ENCODE data around the gene EVL. TPM values are rescaled to one million over a fixed set of nuclear protein-coding genes. Genes with fewer than 3 reads are reported as not detected.
A peak's percentile ranks its signal among the peaks of the same experiment; 100 is the strongest.

The EVL gene
- polyA plus RNA-seq, 2 of the 4 experiments (the other 2 are of a cell fraction), result 14.8 to 32.9 TPM

DNA sequence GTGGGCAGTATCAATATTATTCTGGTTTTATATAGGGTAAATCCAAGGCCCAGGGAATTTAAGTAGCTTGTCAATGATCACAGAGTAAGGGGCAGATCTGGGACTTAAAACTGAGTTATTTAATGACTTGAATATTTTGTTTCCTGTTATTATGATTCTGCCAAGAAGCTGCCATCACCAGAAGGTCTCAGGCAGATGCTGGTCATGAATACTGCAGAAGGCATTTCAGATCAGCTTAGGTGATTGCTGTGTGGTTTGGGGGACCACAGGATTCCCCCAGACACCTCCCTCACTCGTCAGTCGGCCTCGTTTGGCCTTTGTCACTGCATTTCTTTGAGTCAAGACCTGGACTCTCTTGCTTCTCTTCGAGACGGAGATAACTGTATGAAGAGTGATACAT lies 47.7 kb upstream of the EVL start (continued):
- TF ChIP-seq, protein P1, sequence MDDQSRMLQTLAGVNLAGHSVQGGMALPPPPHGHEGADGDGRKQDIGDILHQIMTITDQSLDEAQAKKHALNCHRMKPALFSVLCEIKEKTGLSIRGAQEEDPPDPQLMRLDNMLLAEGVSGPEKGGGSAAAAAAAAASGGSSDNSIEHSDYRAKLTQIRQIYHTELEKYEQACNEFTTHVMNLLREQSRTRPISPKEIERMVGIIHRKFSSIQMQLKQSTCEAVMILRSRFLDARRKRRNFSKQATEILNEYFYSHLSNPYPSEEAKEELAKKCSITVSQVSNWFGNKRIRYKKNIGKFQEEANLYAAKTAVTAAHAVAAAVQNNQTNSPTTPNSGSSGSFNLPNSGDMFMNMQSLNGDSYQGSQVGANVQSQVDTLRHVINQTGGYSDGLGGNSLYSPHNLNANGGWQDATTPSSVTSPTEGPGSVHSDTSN (IDR thresholded peaks at IDR 0.05), result no peak
- TF ChIP-seq HDAC2 (IDR thresholded peaks at IDR 0.05) (no peak), FOXS1 (CRISPR knock-in tag; IDR thresholded peaks at IDR 0.05) (no peak)

DNA sequence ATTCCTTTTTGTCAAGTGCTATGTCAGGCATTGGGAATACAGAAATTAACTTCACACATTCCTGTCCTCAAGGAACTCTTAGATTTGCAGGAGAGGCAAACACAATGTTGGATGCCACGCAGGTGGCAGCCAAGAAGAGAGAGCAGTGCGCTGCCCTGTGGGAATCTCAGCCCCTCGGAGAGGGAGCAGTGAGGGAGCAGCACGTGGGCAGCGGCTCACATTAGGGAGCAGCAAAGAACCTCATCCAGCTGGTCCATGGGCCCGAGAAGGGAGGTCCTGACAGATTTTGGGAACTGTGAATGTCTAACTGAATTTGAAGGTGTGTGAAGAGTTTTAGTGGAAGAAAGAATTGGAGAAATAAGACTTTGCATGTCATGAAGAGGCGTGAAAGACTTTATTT lies 47.2 kb upstream of the EVL start:
- Histone ChIP-seq H3K4me2 (peak overlapping the region; percentile 77), H3K27ac (peak overlapping the region; percentile 68 to 80), H3K4me3 (no peak overlapping the region), H3K9me3 (no peaks in the 10 kb centered on the region), H3K4me1 (peaks cover 36% of the 10 kb centered on the region)
- FAIRE-seq (no peak), DNase-seq (ENCODE audit: low read depth in 1 of 2, low spot score in 1 of 2) (no peak), ATAC-seq (peak in 1 of 2 experiments; percentile 16; a peak in 2 of 6 replicates)
- WGBS (ENCODE audit: missing lambda C conversion rate), result 87% methylated on average over 7 of the region's 7 CpGs
- ChIA-PET POLR2A (interaction anchor here (1.4 to 1.8 kb wide), 2 partner anchors 12 to 47 kb away, joined by 3 to 7 read pairs; no protein-coding TSS in a partner anchor), CTCF (interaction anchor here (0.9 to 4.6 kb wide), 9 partner anchors 10 to 138 kb away, joined by 3 to 22 read pairs (median 6); no protein-coding TSS in a partner anchor)
- TF ChIP-seq ZC3H11A (IDR thresholded peaks at IDR 0.05) (no peak), NFE2L2 (conservative IDR thresholded peaks at IDR 0.05; ENCODE audit: low read length) (no peak), JUNB (IDR thresholded peaks at IDR 0.05) (no peak), HOXA7 (CRISPR knock-in tag; IDR thresholded peaks at IDR 0.05) (no peak), ZFP36 (IDR thresholded peaks at IDR 0.05; ENCODE audit: borderline replicate concordance, partially characterized antibody) (no peak), BHLHE40 (IDR thresholded peaks at IDR 0.05; ENCODE audit: low read depth, low read length) (no peak), NR3C1 (IDR thresholded peaks at IDR 0.05) (no peak), POLR2A (IDR thresholded peaks at IDR 0.05; ENCODE audit: low read length) (no peak), POLR2AphosphoS2 (conservative IDR thresholded peaks at IDR 0.05; ENCODE audit: low read length) (no peak), HDAC2 (IDR thresholded peaks at IDR 0.05) (no peak), CHD2 (IDR thresholded peaks at IDR 0.05; ENCODE audit: low read length, partially characterized antibody) (no peak), FOXS1 (CRISPR knock-in tag; IDR thresholded peaks at IDR 0.05) (no peak), HEYL (CRISPR knock-in tag; IDR thresholded peaks at IDR 0.05) (no peak), CBX2 (IDR thresholded peaks at IDR 0.05; ENCODE audit: borderline replicate concordance, low read depth) (no peak), KDM5A (IDR thresholded peaks at IDR 0.05) (no peak)
- TF ChIP-seq, protein P2, sequence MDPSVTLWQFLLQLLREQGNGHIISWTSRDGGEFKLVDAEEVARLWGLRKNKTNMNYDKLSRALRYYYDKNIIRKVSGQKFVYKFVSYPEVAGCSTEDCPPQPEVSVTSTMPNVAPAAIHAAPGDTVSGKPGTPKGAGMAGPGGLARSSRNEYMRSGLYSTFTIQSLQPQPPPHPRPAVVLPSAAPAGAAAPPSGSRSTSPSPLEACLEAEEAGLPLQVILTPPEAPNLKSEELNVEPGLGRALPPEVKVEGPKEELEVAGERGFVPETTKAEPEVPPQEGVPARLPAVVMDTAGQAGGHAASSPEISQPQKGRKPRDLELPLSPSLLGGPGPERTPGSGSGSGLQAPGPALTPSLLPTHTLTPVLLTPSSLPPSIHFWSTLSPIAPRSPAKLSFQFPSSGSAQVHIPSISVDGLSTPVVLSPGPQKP (IDR thresholded peaks at IDR 0.05; ENCODE audit: low read depth, low read length), result no peak
- TF ChIP-seq, protein P3, sequence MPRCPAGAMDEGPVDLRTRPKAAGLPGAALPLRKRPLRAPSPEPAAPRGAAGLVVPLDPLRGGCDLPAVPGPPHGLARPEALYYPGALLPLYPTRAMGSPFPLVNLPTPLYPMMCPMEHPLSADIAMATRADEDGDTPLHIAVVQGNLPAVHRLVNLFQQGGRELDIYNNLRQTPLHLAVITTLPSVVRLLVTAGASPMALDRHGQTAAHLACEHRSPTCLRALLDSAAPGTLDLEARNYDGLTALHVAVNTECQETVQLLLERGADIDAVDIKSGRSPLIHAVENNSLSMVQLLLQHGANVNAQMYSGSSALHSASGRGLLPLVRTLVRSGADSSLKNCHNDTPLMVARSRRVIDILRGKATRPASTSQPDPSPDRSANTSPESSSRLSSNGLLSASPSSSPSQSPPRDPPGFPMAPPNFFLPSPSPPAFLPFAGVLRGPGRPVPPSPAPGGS (IDR thresholded peaks at IDR 0.05), result no peak

DNA sequence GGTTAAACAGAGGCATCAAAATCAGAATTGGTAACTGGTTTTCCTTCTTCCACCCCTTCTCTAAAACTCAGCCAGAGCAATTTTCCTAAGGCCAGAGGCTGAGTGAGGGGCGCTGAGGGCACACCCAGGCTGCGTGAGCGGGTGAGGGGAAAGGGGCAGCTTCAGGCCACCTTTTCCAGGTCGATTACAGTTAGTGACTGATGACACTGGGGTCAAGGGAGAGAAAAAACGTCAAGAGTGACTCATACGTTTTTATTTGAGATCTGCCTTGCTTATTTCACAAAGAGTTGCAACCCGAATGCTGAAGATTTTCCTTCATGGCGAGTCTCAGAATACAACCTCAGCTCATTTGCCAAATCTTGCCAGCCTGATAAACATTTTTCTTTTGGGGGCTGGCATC lies 46.7 kb upstream of the EVL start:
- Histone ChIP-seq H3K4me1 (peaks cover 36% of the 10 kb centered on the region), H3K9me3 (no peaks in the 10 kb centered on the region), H3K4me3 (peak overlapping the region; percentile 8; the same call in 1 of the 3 replicates), H3K4me2 (peak overlapping the region; percentile 77), H3K27ac (peak overlapping the region; percentile 68 to 80)
- no peak for TF ChIP-seq MAZ (IDR thresholded peaks at IDR 0.05; ENCODE audit: borderline replicate concordance, low read depth, low read length)
- TF ChIP-seq RCOR1 (IDR thresholded peaks at IDR 0.05; ENCODE audit: low read depth, low read length), result no peak
- no peak for TF ChIP-seq CBX8 (IDR thresholded peaks at IDR 0.05)
- no peak for TF ChIP-seq ZSCAN20 (CRISPR knock-in tag; IDR thresholded peaks at IDR 0.05)
- TF ChIP-seq RFX5 (IDR thresholded peaks at IDR 0.05), result peak; percentile 90
- TF ChIP-seq TP53 (CRISPR knock-in tag; IDR thresholded peaks at IDR 0.05), result no peak
- TF ChIP-seq, protein P2 (IDR thresholded peaks at IDR 0.05; ENCODE audit: low read depth, low read length), result no peak
- 0 out of 2 replicates have a peak, but pooled peaks have one; percentile 25 for TF ChIP-seq FOSL2 (IDR thresholded peaks at IDR 0.05)
- TF ChIP-seq FOSL2 (CRISPR knock-in tag; IDR thresholded peaks at IDR 0.05), result peak; percentile 67
- FAIRE-seq (no peak), ATAC-seq (peak; percentile 19 to 49; a peak in 4 of 6 replicates), DNase-seq (ENCODE audit: low read depth in 1 of 2, low spot score in 1 of 2) (peak in 1 of 2 experiments; percentile 18)
- 19% methylated on average over 8 of the region's 8 CpGs for WGBS (ENCODE audit: missing lambda C conversion rate)
- POLR2A ChIA-PET, result interaction anchor here (1.4 to 1.8 kb wide), 2 partner anchors 12 to 47 kb away, joined by 3 to 7 read pairs; no protein-coding TSS in a partner anchor
- CTCF ChIA-PET, result interaction anchor here (0.9 to 4.6 kb wide), 9 partner anchors 10 to 98 kb away, joined by 3 to 22 read pairs (median 7); no protein-coding TSS in a partner anchor
